ENCODE measurements around the gene RNPEPL1.

The RNPEPL1 gene

DNA sequence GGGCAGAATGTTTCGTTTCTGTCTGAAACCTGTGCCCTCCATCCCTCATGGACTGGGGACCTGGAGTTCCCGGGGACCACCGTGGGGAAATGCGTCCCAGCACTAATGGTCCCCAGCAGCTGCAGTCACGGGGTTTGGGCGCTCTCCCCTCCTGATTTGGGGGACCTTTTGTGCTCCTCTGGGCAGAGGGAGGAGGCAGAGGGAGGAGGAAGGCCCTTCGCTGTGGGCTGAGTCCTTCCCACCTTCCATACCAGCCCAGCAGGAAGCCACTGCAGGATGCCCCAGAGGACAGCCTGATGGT lies 60.2 kb downstream of the RNPEPL1 start:
- DNase-seq: no peak

DNA sequence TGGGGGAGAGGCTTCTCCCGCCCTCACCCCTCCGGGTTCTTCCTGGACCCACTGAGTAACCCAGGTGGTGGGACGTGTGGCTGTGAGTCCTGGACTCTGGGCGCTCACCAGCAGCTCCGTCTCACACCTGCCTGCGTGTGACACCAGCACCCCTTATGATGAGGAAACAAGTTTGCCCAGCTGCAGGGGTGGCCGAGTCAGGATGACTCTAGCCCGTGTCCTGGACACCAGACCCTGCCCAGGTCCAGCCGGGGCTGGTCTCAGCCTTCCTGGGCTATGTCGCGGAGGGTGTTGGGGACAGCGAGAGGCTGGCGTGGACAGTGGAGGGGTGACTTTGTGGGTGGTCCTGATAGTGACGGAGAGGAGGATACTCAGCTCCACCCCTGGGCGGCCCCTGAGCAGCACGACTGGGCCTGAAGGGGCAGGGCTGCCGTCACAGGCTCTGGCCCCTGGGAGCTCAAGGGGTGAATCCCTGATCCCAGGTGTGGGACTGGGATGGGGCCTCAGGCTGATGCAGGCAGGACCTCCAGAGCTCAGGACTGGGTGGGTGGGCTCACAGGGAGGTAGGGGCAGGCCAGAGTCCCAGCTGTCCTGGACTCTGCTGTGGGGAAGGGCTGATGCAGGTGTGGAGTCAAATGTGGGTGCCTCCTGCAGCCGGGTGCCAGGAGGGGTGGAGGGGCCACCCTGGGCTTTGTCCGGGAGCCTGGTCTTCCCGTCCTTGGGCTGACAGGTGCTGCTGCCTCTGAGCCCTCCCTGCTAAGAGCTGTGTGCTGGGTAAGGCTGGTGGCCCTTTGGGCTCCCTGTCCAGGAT lies 60.7 kb downstream of the RNPEPL1 start:
- DNase-seq: no peak

DNA sequence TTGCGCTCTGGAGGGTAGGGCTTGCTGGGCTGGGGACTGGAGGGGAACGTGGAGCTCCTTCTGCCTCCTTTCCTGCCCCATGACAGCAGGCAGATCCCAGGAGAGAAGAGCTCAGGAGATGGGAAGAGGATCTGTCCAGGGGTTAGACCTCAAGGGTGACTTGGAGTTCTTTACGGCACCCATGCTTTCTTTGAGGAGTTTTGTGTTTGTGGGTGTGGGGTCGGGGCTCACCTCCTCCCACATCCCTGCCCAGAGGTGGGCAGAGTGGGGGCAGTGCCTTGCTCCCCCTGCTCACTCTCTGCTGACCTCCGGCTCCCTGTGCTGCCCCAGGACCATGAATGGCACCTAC lies 61.3 kb downstream of the RNPEPL1 start:
- DNase-seq: no peak

DNA sequence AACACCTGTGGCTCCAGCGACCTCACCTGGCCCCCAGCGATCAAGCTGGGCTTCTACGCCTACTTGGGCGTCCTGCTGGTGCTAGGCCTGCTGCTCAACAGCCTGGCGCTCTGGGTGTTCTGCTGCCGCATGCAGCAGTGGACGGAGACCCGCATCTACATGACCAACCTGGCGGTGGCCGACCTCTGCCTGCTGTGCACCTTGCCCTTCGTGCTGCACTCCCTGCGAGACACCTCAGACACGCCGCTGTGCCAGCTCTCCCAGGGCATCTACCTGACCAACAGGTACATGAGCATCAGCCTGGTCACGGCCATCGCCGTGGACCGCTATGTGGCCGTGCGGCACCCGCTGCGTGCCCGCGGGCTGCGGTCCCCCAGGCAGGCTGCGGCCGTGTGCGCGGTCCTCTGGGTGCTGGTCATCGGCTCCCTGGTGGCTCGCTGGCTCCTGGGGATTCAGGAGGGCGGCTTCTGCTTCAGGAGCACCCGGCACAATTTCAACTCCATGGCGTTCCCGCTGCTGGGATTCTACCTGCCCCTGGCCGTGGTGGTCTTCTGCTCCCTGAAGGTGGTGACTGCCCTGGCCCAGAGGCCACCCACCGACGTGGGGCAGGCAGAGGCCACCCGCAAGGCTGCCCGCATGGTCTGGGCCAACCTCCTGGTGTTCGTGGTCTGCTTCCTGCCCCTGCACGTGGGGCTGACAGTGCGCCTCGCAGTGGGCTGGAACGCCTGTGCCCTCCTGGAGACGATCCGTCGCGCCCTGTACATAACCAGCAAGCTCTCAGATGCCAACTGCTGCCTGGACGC lies 61.9 kb downstream of the RNPEPL1 start:
- no peak for DNase-seq
